Right lobe of liver (tissue), 6 donors: Measurements from ENCODE around the gene IPO13. TPM values are rescaled to one million over a fixed set of nuclear protein-coding genes. Genes with fewer than 3 reads are reported as not detected.

Experiments
- ATAC-seq, 4 donors: fragments of 200-7000 bp; cut with Tn5 transposase; one replicate each; pipeline ENCODE4 v1.9.1; 2020; ENCODE audit warnings: mild to moderate bottlenecking in 4 of 4, moderate library complexity in 4 of 4
- DNase-seq, 3 donors: peaks; one replicate each; pipeline ENCODE4 v3.0.0-alpha.2; 2020
- H3K27ac ChIP-seq, 3 donors: fragments of 200-600 bp; one replicate each; pipeline ENCODE4 v1.8.0; 2022
- H3K27me3 ChIP-seq, 2 donors: fragments of 200-600 bp; one replicate each; pipeline ENCODE4 v1.8.0; 2022
- H3K36me3 ChIP-seq, 4 donors: fragments of 200-600 bp; sonication (generic) in 1 of 4; one replicate each; pipeline versions ENCODE4 v1.5.1 to v1.8.0; 2017 to 2022; ENCODE audit warnings: control low read depth in 1 of 4
- H3K4me1 ChIP-seq, 4 donors: fragments of 200-600 bp; sonication (generic) in 1 of 4; one replicate each; pipeline versions ENCODE4 v1.5.1 to v1.8.0; 2017 to 2022; ENCODE audit warnings: control low read depth in 1 of 4
- H3K4me3 ChIP-seq, 3 donors: fragments of 200-600 bp; one replicate each; pipeline ENCODE4 v1.8.0; 2022
- H3K9me3 ChIP-seq, 4 donors: fragments of 200-600 bp; sonication (generic) in 1 of 4; one replicate each; pipeline versions ENCODE4 v1.5.1 to v1.8.0; 2017 to 2022; ENCODE audit warnings: control low read depth in 1 of 4
- CTCF ChIP-seq, 4 donors: fragments of 200-600 bp in 3 of 4; fragments of 450-650 bp in 1 of 4; IDR thresholded peaks; one replicate each; pipeline versions ENCODE4 v1.5.1 to v1.8.0; 2016 to 2022; ENCODE audit warnings: antibody characterized with exemption in 4 of 4, mild to moderate bottlenecking in 2 of 4
- POLR2A ChIP-seq: fragments of 450-650 bp; IDR thresholded peaks from one replicate; pipeline ENCODE4 v1.6.1; 2017; ENCODE audit warnings: antibody characterized with exemption, mild to moderate bottlenecking
- whole genome bisulfite sequencing: methylation state at CpG from one replicate; pipeline ENCODE4 v1.1.6; 2018; ENCODE audit warnings: low coverage, low lambda C conversion rate; ENCODE audit not compliant: insufficient coverage; ENCODE audit errors: missing lambda C conversion rate; 5-methylcytosine and 5-hydroxymethylcytosine counted together
- intact Hi-C, 2 donors: fragments of 100-400 bp; cut with DNase I; formaldehyde crosslinking; loops; one replicate each; pipeline versions ENCODE4 v1.11.2 to v1.14.1; 2022
- total RNA-seq, 6 experiments: library from RNA; depleted of rRNA in 2 of 6; stranded (reverse); fragments of >200 nt in 2 of 6; fragmentation: NEBNext Ultra II Directional in 3 of 6; extraction: Animal tissue kit (Norgen Biotek cat#: 25700) in 3 of 6; gene quantifications; one replicate each; pipeline versions ENCODE4 v1.1.0 to v1.2.4, GENCODE V29; 2016 to 2023
- donor health status: DM: no; HTN: yes; CAD: no.
- donor health status: DM: no; HTN: no; CAD: no.
- donor health status: DM: no; HTN: no; CAD: no.
- donor health status: DM: no; HTN: yes; CAD: no.
- donor health status: DM: no; HTN: yes; CAD: no.

The IPO13 gene
- total RNA-seq, 6 experiments from 2014 or later = 12.4 to 18.9 (median 14.8) TPM

DNA sequence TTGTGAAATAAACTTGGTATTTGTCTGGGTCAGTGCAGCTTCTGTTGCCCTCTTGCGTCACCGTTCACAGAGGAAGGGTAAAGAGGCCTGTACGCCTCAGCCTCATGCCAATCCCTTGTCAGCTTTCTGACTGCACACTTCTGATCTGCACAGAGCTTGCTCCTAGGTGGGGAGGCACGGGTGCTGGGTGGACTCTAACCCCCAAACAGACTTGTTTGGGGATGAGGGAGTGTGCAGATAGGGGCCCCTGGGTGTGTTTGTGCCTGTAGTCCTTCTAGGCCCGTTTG lies 31.5 kb downstream of the IPO13 start:
- DNase-seq (peak in 2 of 3 donors; percentile 76 to 78), ATAC-seq (peak; percentile 23 to 52 (median 37))
- Histone ChIP-seq H3K4me3 (peak overlapping the region in 2 of 3 donors; percentile 39 to 70), H3K4me1 (peaks cover 0 to 39% (median 13%) of the 10 kb centered on the region in 4 donors), H3K36me3 (peaks cover 0 to 14% (median 5%) of the 10 kb centered on the region in 4 donors), H3K9me3 (no peaks in the 10 kb centered on the region), H3K27me3 (no peaks in the 10 kb centered on the region), H3K27ac (peak overlapping the region in 2 of 3 donors; percentile 36 to 56)
- intact Hi-C loops = no loop called here
- 6% methylated on average over 2 of the region's 5 CpGs for WGBS
- no peak for TF ChIP-seq POLR2A
- no peak for TF ChIP-seq CTCF (IDR thresholded peaks at IDR 0.05)

DNA sequence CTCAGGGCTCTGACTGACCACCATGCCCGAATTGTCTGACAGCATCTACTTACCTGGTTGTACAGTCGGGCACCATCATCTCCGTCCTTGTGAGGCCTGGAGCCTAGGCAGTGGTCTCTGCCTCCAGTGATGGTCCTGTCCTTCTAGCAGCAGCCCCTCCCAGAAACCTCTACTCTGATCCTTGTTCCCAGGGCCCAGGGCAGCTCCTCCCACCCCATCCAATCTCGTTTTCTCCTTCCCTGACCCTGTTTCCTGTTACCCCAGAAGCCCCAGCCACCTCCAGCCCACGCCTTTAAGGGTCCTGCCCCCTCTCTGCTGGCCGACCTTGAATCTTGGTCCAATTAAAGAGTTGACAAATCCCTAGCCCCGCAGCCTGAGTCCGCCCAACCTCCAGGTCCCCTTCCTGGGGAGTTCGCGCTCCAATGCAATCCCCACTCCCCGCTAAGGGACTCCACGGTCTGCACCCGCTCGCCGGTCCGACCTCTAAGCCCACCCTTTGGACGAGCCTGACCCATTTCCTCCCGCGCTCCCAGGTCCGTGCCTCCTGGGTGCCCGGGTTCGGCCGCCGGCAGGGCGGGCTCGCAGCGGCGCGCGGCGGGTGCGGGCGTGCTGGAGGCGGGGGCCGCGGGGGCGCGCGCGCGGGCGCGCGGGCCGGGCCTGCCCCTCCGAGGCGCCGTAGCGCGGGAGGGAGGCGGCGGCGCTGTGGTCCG lies 32.0 kb downstream of the IPO13 start, which contains the start of gene B4GALT2:
TSS of gene B4GALT2 (plus strand) at position 660 of the 710 bp plus-strand sequence. CDS start 1,951 bp downstream, outside the sequence.
- Histone ChIP-seq H3K27ac (peak within 1 kb of the TSS in 2 of 3 donors; percentile 36 to 56), H3K27me3 (no peaks in the 10 kb centered on the region), H3K9me3 (no peaks in the 10 kb centered on the region), H3K4me1 (peaks cover 0 to 39% (median 13%) of the 10 kb centered on the region in 4 donors), H3K4me3 (peak within 1 kb of the TSS; percentile 70 to 71 (median 70)), H3K36me3 (peaks cover 0 to 14% (median 5%) of the 10 kb centered on the region in 4 donors)
- peak; percentile 2 to 9 (median 6) for ATAC-seq
- intact Hi-C loops = no loop called here
- DNase-seq = peak; percentile 61 to 64 (median 62)
- WGBS = 5% methylated on average over 13 of the region's 54 CpGs
- TF ChIP-seq CTCF (IDR thresholded peaks at IDR 0.05) (no peak), POLR2A (no peak)

DNA sequence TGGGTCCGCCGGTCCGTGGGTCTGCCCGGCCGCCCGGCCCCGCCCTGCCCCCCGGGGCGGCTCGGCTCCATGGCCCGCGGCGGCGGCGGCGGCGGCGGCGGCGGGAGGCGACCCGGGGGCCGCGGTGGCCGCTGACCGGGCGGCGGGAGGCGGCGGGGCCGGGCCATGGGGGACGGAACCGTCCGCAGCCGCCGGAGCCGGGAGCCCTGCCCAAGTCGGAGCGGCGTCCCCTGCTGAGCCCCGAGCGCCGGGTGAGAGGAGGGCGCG lies 32.4 kb downstream of the IPO13 start:
- ATAC-seq = no peak
- no peak for DNase-seq
- peaks cover 0 to 14% (median 5%) of the 10 kb centered on the region in 4 donors for H3K36me3 ChIP-seq
- no peaks in the 10 kb centered on the region for H3K9me3 ChIP-seq
- no peak overlapping the region for H3K27ac ChIP-seq
- intact Hi-C loops = no loop called here
- peaks cover 0 to 39% (median 13%) of the 10 kb centered on the region in 4 donors for H3K4me1 ChIP-seq
- peak overlapping the region; percentile 70 to 71 (median 70) for H3K4me3 ChIP-seq
- TF ChIP-seq CTCF (IDR thresholded peaks at IDR 0.05) = no peak
- no peak for TF ChIP-seq POLR2A
- WGBS = no CpG with 5 or more reads among the region's 45 CpGs
- no peaks in the 10 kb centered on the region for H3K27me3 ChIP-seq

DNA sequence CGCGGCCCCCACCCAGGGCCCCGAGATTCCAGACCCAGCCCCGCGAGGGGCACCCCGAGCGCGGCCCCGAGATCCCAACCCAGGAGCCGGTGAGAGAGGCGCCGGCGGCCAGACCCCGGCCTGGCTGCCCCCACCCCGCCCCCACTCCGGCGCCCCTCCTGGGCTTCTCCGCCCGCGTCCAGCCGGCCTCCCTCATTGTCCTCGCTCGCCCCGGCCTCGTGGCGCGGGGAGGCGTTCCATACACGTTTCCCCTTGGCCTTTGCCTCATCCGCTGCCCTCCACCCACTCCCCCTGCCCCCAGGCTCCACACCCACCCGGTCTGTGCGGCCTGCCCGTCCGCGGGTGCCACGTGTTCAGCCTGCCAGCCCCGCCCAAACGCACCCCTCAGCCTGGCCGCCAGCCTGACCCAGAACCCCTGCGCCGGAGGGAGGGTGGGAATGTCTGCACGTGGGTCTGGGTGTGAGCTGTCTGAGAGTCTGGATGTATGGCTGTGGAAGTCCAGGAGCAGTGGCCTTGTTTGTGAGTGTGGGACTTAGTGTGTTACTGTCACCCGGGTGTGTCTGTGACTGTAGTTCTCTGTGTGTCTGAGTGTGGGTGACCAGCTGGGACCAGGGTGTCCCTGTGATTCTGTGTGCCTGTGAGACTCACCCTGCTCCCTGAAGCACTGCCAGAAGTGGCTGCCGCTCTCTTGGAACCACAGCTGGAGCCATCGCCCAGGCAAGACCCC lies 32.9 kb downstream of the IPO13 start:
- H3K4me3 ChIP-seq = peak overlapping the region; percentile 70 to 71 (median 70)
- ATAC-seq = peak in 3 of 4 donors; percentile 14 to 34 (median 28)
- peaks cover 0 to 14% (median 5%) of the 10 kb centered on the region in 4 donors for H3K36me3 ChIP-seq
- intact Hi-C loops = no loop called here
- no peaks in the 10 kb centered on the region for H3K9me3 ChIP-seq
- TF ChIP-seq POLR2A = no peak
- WGBS = no CpG with 5 or more reads among the region's 45 CpGs
- H3K27me3 ChIP-seq = no peaks in the 10 kb centered on the region
- peak overlapping the region in 1 of 3 donors; percentile 6 for H3K27ac ChIP-seq
- DNase-seq = peak in 2 of 3 donors; percentile 61 to 67
- peaks cover 0 to 39% (median 13%) of the 10 kb centered on the region in 4 donors for H3K4me1 ChIP-seq
